Breast epithelium (tissue), 4 donors: ENCODE data around the gene GNAZ. TPM values are rescaled to one million over a fixed set of nuclear protein-coding genes. Genes with fewer than 3 reads are reported as not detected.
A peak's percentile ranks its signal among the peaks of the same experiment; 100 is the strongest.

Experiments
- DNase-seq, 2 donors: peaks; one replicate each; pipeline ENCODE4 v3.0.0-alpha.2; 2019; ENCODE audit warnings: low spot score in 2 of 2
- H3K27ac ChIP-seq, 2 donors: fragments of 200-600 bp; sonication (generic) in 1 of 2; one replicate each; pipeline ENCODE4 v1.5.1; 2016 to 2019; ENCODE audit warnings: mild to moderate bottlenecking in 1 of 2
- H3K27me3 ChIP-seq, 2 donors: fragments of 200-600 bp; sonication (generic) in 1 of 2; one replicate each; pipeline versions ENCODE4 v1.5.1 to v1.6.0; 2017 to 2019; ENCODE audit warnings: control low read depth in 1 of 2, mild to moderate bottlenecking in 1 of 2
- H3K36me3 ChIP-seq: fragments of 200-600 bp; one replicate; pipeline ENCODE4 v1.5.1; 2019
- H3K4me1 ChIP-seq, 2 donors: fragments of 200-600 bp; sonication (generic); one replicate each; pipeline ENCODE4 v1.5.1; 2016 to 2019; ENCODE audit warnings: control low read depth in 1 of 2
- H3K4me3 ChIP-seq, 3 donors: fragments of 200-600 bp; sonication (generic); 1 replicate in 2 of 3; 2 replicates in 1 of 3; pipeline ENCODE4 v1.5.1; 2016 to 2019; ENCODE audit warnings: mild to moderate bottlenecking in 3 of 3, moderate library complexity in 2 of 3
- H3K9me3 ChIP-seq, 2 donors: fragments of 200-600 bp; sonication (generic) in 1 of 2; one replicate each; pipeline ENCODE4 v1.5.1; 2016 to 2019; ENCODE audit warnings: control low read depth in 1 of 2
- CTCF ChIP-seq, 3 donors: fragments of 450-650 bp; IDR thresholded peaks; one replicate each; pipeline ENCODE4 v1.5.1; 2016 to 2017; ENCODE audit warnings: antibody characterized with exemption in 3 of 3, mild to moderate bottlenecking in 3 of 3, moderate library complexity in 3 of 3
- POLR2A ChIP-seq: fragments of 450-650 bp; IDR thresholded peaks from one replicate; pipeline ENCODE4 v1.6.1; 2016; ENCODE audit warnings: antibody characterized with exemption, mild to moderate bottlenecking, moderate library complexity
- POLR2AphosphoS5 ChIP-seq, 3 donors: sonication (generic); formaldehyde crosslinking; IDR thresholded peaks; one replicate each; pipeline ENCODE4 v1.6.1; 2017; ENCODE audit warnings: antibody characterized with exemption in 3 of 3
- intact Hi-C: fragments of 100-400 bp; cut with DNase I; formaldehyde crosslinking; loops from one replicate; pipeline ENCODE4 v1.15.1; 2023; ENCODE audit warnings: low total_unique reads
- total RNA-seq, 3 donors: library from RNA; depleted of rRNA; stranded (reverse); fragments of >200 nt; gene quantifications; one replicate each; pipeline ENCODE4 v1.1.0, GENCODE V29; 2016

The GNAZ gene
- total RNA-seq, 3 donors from 2014 or later = 5.0 to 15.7 (median 5.3) TPM

GRCh38 chr22:23144932-23145877 lies 74.9 kb downstream of the GNAZ start, which contains the start of gene RAB36:
Gene RAB36, plus strand, starts transcription at chr22:23145477. Its CDS starts 1,140 bp downstream, at chr22:23146617.
- intact Hi-C loops = no loop called here
- Histone ChIP-seq H3K4me3 (peak within 1 kb of the TSS; percentile 39 to 73 (median 48)), H3K27ac (peak within 1 kb of the TSS; percentile 71 to 91), H3K36me3 (no peaks in the 10 kb centered on the region), H3K4me1 (peaks cover 7 to 13% of the 10 kb centered on the region in 2 donors), H3K27me3 (no peaks in the 10 kb centered on the region), H3K9me3 (no peaks in the 10 kb centered on the region)
- TF ChIP-seq CTCF (IDR thresholded peaks at IDR 0.05) = no peak
- TF ChIP-seq POLR2AphosphoS5 (IDR thresholded peaks at IDR 0.05) = peak in 2 of 3 donors; percentile 36 to 38
- TF ChIP-seq POLR2A = no peak
- DNase-seq = peak; percentile 91 to 98

- Histone ChIP-seq H3K4me3 (peak overlapping the region; percentile 39 to 73 (median 48)), H3K27ac (peak overlapping the region; percentile 71 to 91), H3K4me1 (peaks cover 7 to 13% of the 10 kb centered on the region in 2 donors), H3K27me3 (no peaks in the 10 kb centered on the region), H3K36me3 (no peaks in the 10 kb centered on the region), H3K9me3 (no peaks in the 10 kb centered on the region)
- intact Hi-C loops = no loop called here
- TF ChIP-seq POLR2AphosphoS5 (IDR thresholded peaks at IDR 0.05) (no peak), CTCF (IDR thresholded peaks at IDR 0.05) (no peak)
- DNase-seq = no peak
Measured at GRCh38 chr22:23145878-23146470, 75.7 kb downstream of the GNAZ start.

GRCh38 chr22:23146478-23147205 lies 76.3 kb downstream of the GNAZ start:
- no peaks in the 10 kb centered on the region for H3K36me3 ChIP-seq
- TF ChIP-seq CTCF (IDR thresholded peaks at IDR 0.05) (no peak), POLR2A (no peak), POLR2AphosphoS5 (IDR thresholded peaks at IDR 0.05) (no peak)
- no peak for DNase-seq
- H3K27ac ChIP-seq = peak overlapping the region; percentile 66 to 91
- H3K9me3 ChIP-seq = no peaks in the 10 kb centered on the region
- no peak overlapping the region for H3K4me3 ChIP-seq
- peaks cover 7 to 13% of the 10 kb centered on the region in 2 donors for H3K4me1 ChIP-seq
- no peaks in the 10 kb centered on the region for H3K27me3 ChIP-seq
- intact Hi-C loops = no loop called here

GRCh38 chr22:23147617-23148387 lies 77.5 kb downstream of the GNAZ start:
- Histone ChIP-seq H3K36me3 (no peaks in the 10 kb centered on the region), H3K27me3 (no peaks in the 10 kb centered on the region), H3K27ac (peak overlapping the region; percentile 13 to 66), H3K4me3 (no peak overlapping the region), H3K9me3 (no peaks in the 10 kb centered on the region), H3K4me1 (peaks cover 7 to 13% of the 10 kb centered on the region in 2 donors)
- TF ChIP-seq POLR2AphosphoS5 (IDR thresholded peaks at IDR 0.05) = peak in 1 of 3 donors; percentile 57
- TF ChIP-seq POLR2A = no peak
- DNase-seq = peak in 1 of 2 donors; percentile 55
- intact Hi-C loops = no loop called here

GRCh38 chr22:23149743-23150238 lies 79.5 kb downstream of the GNAZ start:
- Histone ChIP-seq H3K4me3 (no peak overlapping the region), H3K27ac (no peak overlapping the region), H3K4me1 (peaks cover 7 to 13% of the 10 kb centered on the region in 2 donors), H3K27me3 (no peaks in the 10 kb centered on the region), H3K36me3 (no peaks in the 10 kb centered on the region), H3K9me3 (no peaks in the 10 kb centered on the region)
- TF ChIP-seq CTCF (IDR thresholded peaks at IDR 0.05) (no peak), POLR2A (no peak), POLR2AphosphoS5 (IDR thresholded peaks at IDR 0.05) (no peak)
- intact Hi-C loops = no loop called here
- DNase-seq = no peak
